HCT116 (cell line): ENCODE data around the gene KLHL40. TPM values are rescaled to one million over a fixed set of nuclear protein-coding genes. Genes with fewer than 3 reads are reported as not detected.

ENCODE experiments used
- ATAC-seq: fragments of 200-7000 bp; cut with Tn5 transposase; 2 replicates; pipeline ENCODE4 v1.9.1; 2020; ENCODE audit warnings: mild to moderate bottlenecking, moderate library complexity
- BruUV-seq: library from RNA; stranded (reverse); fragments of 400-500 nt; replicated peaks from 2 replicates; lab custom pipeline; 2021; lab: Mats Ljungman, UMichigan
- CTCF ChIA-PET: fragments of 300-600 bp; sonication (Branson Sonifier 250); formaldehyde crosslinking; loops from one replicate; lab custom pipeline; 2021; ENCODE audit warnings: antibody characterized with exemption; lab: Charles Lee
- POLR2A ChIA-PET: fragments of 300-600, 350-600 bp; sonication (Branson Sonifier 250); formaldehyde crosslinking; loops from one replicate; lab custom pipeline; 2021; ENCODE audit warnings: antibody characterized with exemption; lab: Charles Lee
- RAD21 ChIA-PET, 2 experiments: fragments of 300-600 bp; sonication (Branson Sonifier 250); formaldehyde crosslinking; loops; one replicate each; lab custom pipeline; 2023; ENCODE audit warnings: low total read pairs in 2 of 2; ENCODE audit not compliant: uncharacterized antibody in 2 of 2, unreplicated experiment in 2 of 2, low non-redundant PET in 1 of 2; lab: Charles Lee
- DNase-seq: peaks from one replicate; pipeline ENCODE4 v3.0.0-alpha.2; 2010; ENCODE audit warnings: low read depth, low spot score
- H2AFZ ChIP-seq: fragments of 200-600 bp; shearing (Covaris generic), sonication (generic); 2 replicates; pipeline ENCODE4 v1.6.1; 2017; ENCODE audit warnings: low read depth, mixed run types, mixed read lengths, antibody characterized with exemption, low read length; ENCODE audit not compliant: poor library complexity, severe bottlenecking
- H3K27ac ChIP-seq: 2 replicates; pipeline ENCODE4 v1.5.1; 2012; ENCODE audit warnings: low read depth, low read length
- H3K27me3 ChIP-seq: fragments of 200-600 bp; sonication (generic); 2 replicates; pipeline ENCODE4 v1.6.1; 2016; ENCODE audit warnings: mixed run types, low read length, mixed read lengths; ENCODE audit not compliant: insufficient read depth
- H3K36me3 ChIP-seq, 2 experiments: fragments of 200-500 bp in 1 of 2; fragments of 200-600 bp in 1 of 2; sonication (Bioruptor generic) in 1 of 2; sonication (generic) in 1 of 2; 2 replicates each; pipeline versions ENCODE4 v1.5.1 to v1.6.1; 2014 to 2016; ENCODE audit warnings: low read length in 2 of 2, inconsistent platforms in 1 of 2, mixed read lengths in 1 of 2, mixed run types in 1 of 2; ENCODE audit not compliant: insufficient read depth in 2 of 2, control insufficient read depth in 1 of 2
- H3K4me1 ChIP-seq, 2 experiments: fragments of 200-600 bp in 1 of 2; sonication (generic) in 1 of 2; 2 replicates each; pipeline versions ENCODE4 v1.5.1 to v1.6.1; 2012 to 2017; ENCODE audit warnings: low read length in 2 of 2, inconsistent platforms in 1 of 2, mild to moderate bottlenecking in 1 of 2, mixed read lengths in 1 of 2, mixed run types in 1 of 2, moderate library complexity in 1 of 2; ENCODE audit not compliant: insufficient read depth in 2 of 2, control insufficient read depth in 1 of 2
- H3K4me2 ChIP-seq: fragments of 200-600 bp; sonication (generic); 2 replicates; pipeline ENCODE4 v1.6.1; 2017; ENCODE audit warnings: mixed run types, low read length, mixed read lengths
- H3K4me3 ChIP-seq, 2 experiments: fragments of 200-600 bp in 1 of 2; sonication (generic) in 1 of 2; replicated peaks in 1 of 2; 2 replicates each; pipeline ENCODE4 v1.5.1; 2011 to 2016; ENCODE audit warnings: low read length in 2 of 2, control low read depth in 1 of 2, low read depth in 1 of 2, mild to moderate bottlenecking in 1 of 2, mixed read lengths in 1 of 2, mixed run types in 1 of 2
- H3K79me2 ChIP-seq: fragments of 200-600 bp; sonication (generic); 2 replicates; pipeline ENCODE4 v1.6.1; 2017; ENCODE audit warnings: mild to moderate bottlenecking, mixed run types, low read length, moderate library complexity, mixed read lengths; ENCODE audit not compliant: insufficient read depth
- H3K9ac ChIP-seq: fragments of 200-600 bp; sonication (generic); 2 replicates; pipeline ENCODE4 v1.6.1; 2016; ENCODE audit warnings: low read length, mixed read lengths
- H3K9me2 ChIP-seq: fragments of 200-600 bp; sonication (generic), shearing (Covaris generic); 2 replicates; pipeline ENCODE4 v1.6.1; 2017; ENCODE audit warnings: mixed run types, mild to moderate bottlenecking, moderate library complexity; ENCODE audit not compliant: insufficient read depth
- H3K9me3 ChIP-seq, 2 experiments: fragments of 200-500 bp in 1 of 2; fragments of 200-600 bp in 1 of 2; sonication (Bioruptor generic) in 1 of 2; sonication (generic) in 1 of 2; 2 replicates each; pipeline ENCODE4 v1.6.1; 2014 to 2017; ENCODE audit warnings: low read length in 2 of 2, mixed read lengths in 2 of 2, inconsistent platforms in 1 of 2, low read depth in 1 of 2, mild to moderate bottlenecking in 1 of 2, mixed run types in 1 of 2, moderate library complexity in 1 of 2; ENCODE audit not compliant: control insufficient read depth in 1 of 2, insufficient read depth in 1 of 2
- H4K20me1 ChIP-seq: fragments of 200-600 bp; sonication (generic), shearing (Covaris generic); 2 replicates; pipeline ENCODE4 v1.6.1; 2017; ENCODE audit warnings: mixed run types, mild to moderate bottlenecking, moderate library complexity; ENCODE audit not compliant: insufficient read depth
- CBX3 ChIP-seq: IDR thresholded peaks from 2 replicates; pipeline ENCODE4 v1.6.1; 2012; ENCODE audit warnings: low read depth
- CEBPB ChIP-seq: IDR thresholded peaks from 2 replicates; pipeline ENCODE4 v1.6.1; 2012; ENCODE audit warnings: low read depth
- EGR1 ChIP-seq: IDR thresholded peaks from 2 replicates; pipeline ENCODE4 v1.6.1; 2012; ENCODE audit warnings: low read depth
- ELF1 ChIP-seq: IDR thresholded peaks from 2 replicates; pipeline ENCODE4 v1.6.1; 2012; ENCODE audit warnings: low read depth, borderline replicate concordance
- EZH2 ChIP-seq: fragments of 200-600 bp; sonication (generic); IDR thresholded peaks from 2 replicates; pipeline ENCODE4 v1.6.1; 2017; ENCODE audit warnings: antibody characterized with exemption, mixed run types
- EZH2phosphoT487 ChIP-seq: fragments of 200-600 bp; IDR thresholded peaks from 2 replicates; pipeline ENCODE4 v1.6.1; 2018; ENCODE audit warnings: antibody characterized with exemption, borderline replicate concordance
- JUND ChIP-seq: IDR thresholded peaks from 2 replicates; pipeline ENCODE4 v1.6.1; 2012
- POLR2A ChIP-seq: IDR thresholded peaks from 2 replicates; pipeline ENCODE4 v1.7.0; 2011; ENCODE audit warnings: borderline replicate concordance; ENCODE audit not compliant: insufficient read depth, insufficient read length; ENCODE audit errors: extremely low read depth
- POLR2AphosphoS5 ChIP-seq: IDR thresholded peaks from 2 replicates; pipeline ENCODE4 v1.6.1; 2011; ENCODE audit warnings: mild to moderate bottlenecking, low read depth, low read length, moderate library complexity
- RAD21 ChIP-seq: IDR thresholded peaks from 2 replicates; pipeline ENCODE4 v1.6.1; 2012; ENCODE audit warnings: low read depth, mild to moderate bottlenecking
- REST ChIP-seq: IDR thresholded peaks from 2 replicates; pipeline ENCODE4 v1.6.1; 2012; ENCODE audit warnings: low read depth
- SIN3A ChIP-seq: IDR thresholded peaks from 2 replicates; pipeline ENCODE4 v1.6.1; 2012; ENCODE audit warnings: low read depth
- SP1 ChIP-seq: IDR thresholded peaks from 2 replicates; pipeline ENCODE4 v1.6.1; 2012; ENCODE audit warnings: low read depth
- YY1 ChIP-seq: IDR thresholded peaks from 2 replicates; pipeline ENCODE4 v1.6.1; 2011; ENCODE audit warnings: low read length, low read depth, moderate library complexity, mild to moderate bottlenecking; ENCODE audit not compliant: insufficient replicate concordance; ENCODE audit errors: extremely low read depth
- ZFX ChIP-seq: fragments of 450-650 bp; IDR thresholded peaks from 2 replicates; pipeline ENCODE4 v1.6.1; 2017
- ZNF274 ChIP-seq: fragments of 200-500 bp; sonication (Bioruptor generic); IDR thresholded peaks from 2 replicates; pipeline ENCODE4 v1.6.1; 2014; ENCODE audit warnings: mild to moderate bottlenecking, low read depth, low read length, inconsistent platforms
- intact Hi-C: fragments of 100-400 bp; cut with micrococcal nuclease; formaldehyde crosslinking; loops from 2 replicates; pipeline ENCODE4 v1.10.0; 2022
- total RNA-seq: library from RNA; stranded (reverse); gene quantifications from one replicate; pipeline ENCODE4 v1.2.1, GENCODE V29; 2021; ENCODE audit not compliant: unreplicated experiment
- TF ChIP-seq, protein P1 (sequence below), 3 experiments: fragments of 200-600 bp in 1 of 3; sonication (generic) in 1 of 3; IDR thresholded peaks in 2 of 3; conservative IDR thresholded peaks in 1 of 3; 2 replicates each; pipeline ENCODE4 v1.5.1; 2012 to 2017; ENCODE audit warnings: low read depth in 2 of 3, low read length in 2 of 3, antibody characterized with exemption in 1 of 3, borderline replicate concordance in 1 of 3, control low read depth in 1 of 3, mild to moderate bottlenecking in 1 of 3, mixed read lengths in 1 of 3, mixed run types in 1 of 3, moderate library complexity in 1 of 3; ENCODE audit not compliant: insufficient read depth in 1 of 3
- TF ChIP-seq, protein P2 (sequence below): IDR thresholded peaks from 2 replicates; pipeline ENCODE4 v1.6.1; 2012
- TF ChIP-seq, protein P3 (sequence below): IDR thresholded peaks from 2 replicates; pipeline ENCODE4 v1.6.1; 2011; ENCODE audit warnings: mild to moderate bottlenecking, low read length, moderate library complexity; ENCODE audit not compliant: insufficient replicate concordance; ENCODE audit errors: extremely low read depth
- TF ChIP-seq, protein P4 (sequence below): IDR thresholded peaks from 2 replicates; pipeline ENCODE4 v1.6.1; 2012

KLHL40 gene
- total RNA-seq, 1 experiment from 2014 or later, result not detected

DNA sequence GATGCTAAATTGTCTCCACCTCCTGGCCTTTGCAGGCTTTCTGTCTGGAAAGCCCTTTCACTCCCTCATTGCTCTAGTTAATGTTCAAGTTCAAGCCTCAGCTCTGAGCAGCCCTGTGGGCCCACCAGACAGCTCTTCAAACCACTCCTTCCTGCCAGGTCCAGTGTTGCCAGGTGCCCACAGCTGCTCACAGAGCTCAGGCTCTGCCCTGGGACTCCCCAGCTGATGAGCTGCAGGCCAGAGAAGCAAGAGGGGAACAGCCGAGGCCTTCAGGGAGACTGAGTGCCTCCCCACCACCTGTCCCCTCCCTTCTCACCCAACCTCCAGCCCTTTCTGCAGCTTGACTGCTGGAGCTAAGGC lies 33.1 kb upstream of the KLHL40 start:
- intact Hi-C loops, result loop anchor here (5.0 kb wide), 2 partner anchors 50 to 90 kb away; partner anchors contain the start of gene NKTR
- Histone ChIP-seq H4K20me1 (no peaks in the 10 kb centered on the region), H3K9ac (peak overlapping the region; percentile 86), H3K9me3 (no peaks in the 10 kb centered on the region), H3K27me3 (no peaks in the 10 kb centered on the region), H3K27ac (peak overlapping the region; percentile 84), H3K79me2 (peaks cover 16% of the 10 kb centered on the region; the same call in 1 of the 2 replicates), H3K4me3 (peak overlapping the region in 1 of 2 experiments; percentile 86; a peak in 2 of 4 replicates), H3K36me3 (peaks cover 0 to 9% of the 10 kb centered on the region in 2 experiments; a peak in 2 of 4 replicates), H3K4me1 (peaks cover 42 to 63% of the 10 kb centered on the region in 2 experiments), H3K9me2 (no peaks in the 10 kb centered on the region), H2AFZ (peak overlapping the region; percentile 46), H3K4me2 (peak overlapping the region; percentile 99)
- RAD21 ChIA-PET, result interaction anchor here in 1 of 2 experiments (0.6 kb wide), 1 partner anchor 92 kb away, joined by 3 read pairs; no protein-coding TSS in a partner anchor
- TF ChIP-seq, protein P1, sequence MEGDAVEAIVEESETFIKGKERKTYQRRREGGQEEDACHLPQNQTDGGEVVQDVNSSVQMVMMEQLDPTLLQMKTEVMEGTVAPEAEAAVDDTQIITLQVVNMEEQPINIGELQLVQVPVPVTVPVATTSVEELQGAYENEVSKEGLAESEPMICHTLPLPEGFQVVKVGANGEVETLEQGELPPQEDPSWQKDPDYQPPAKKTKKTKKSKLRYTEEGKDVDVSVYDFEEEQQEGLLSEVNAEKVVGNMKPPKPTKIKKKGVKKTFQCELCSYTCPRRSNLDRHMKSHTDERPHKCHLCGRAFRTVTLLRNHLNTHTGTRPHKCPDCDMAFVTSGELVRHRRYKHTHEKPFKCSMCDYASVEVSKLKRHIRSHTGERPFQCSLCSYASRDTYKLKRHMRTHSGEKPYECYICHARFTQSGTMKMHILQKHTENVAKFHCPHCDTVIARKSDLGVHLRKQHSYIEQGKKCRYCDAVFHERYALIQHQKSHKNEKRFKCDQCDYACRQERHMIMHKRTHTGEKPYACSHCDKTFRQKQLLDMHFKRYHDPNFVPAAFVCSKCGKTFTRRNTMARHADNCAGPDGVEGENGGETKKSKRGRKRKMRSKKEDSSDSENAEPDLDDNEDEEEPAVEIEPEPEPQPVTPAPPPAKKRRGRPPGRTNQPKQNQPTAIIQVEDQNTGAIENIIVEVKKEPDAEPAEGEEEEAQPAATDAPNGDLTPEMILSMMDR (IDR thresholded peaks at IDR 0.05 in 2 of 3, conservative IDR thresholded peaks at IDR 0.05 in 1 of 3; ENCODE audit: borderline replicate concordance in 1 of 3, insufficient read depth in 1 of 3, low read depth in 2 of 3, low read length in 2 of 3), result no peak
- TF ChIP-seq JUND, result no peak
- TF ChIP-seq, protein P2, sequence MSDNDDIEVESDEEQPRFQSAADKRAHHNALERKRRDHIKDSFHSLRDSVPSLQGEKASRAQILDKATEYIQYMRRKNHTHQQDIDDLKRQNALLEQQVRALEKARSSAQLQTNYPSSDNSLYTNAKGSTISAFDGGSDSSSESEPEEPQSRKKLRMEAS, result no peak
- no peak for TF ChIP-seq REST
- TF ChIP-seq SP1, result no peak
- TF ChIP-seq EZH2phosphoT487, result no peak
- TF ChIP-seq, protein P3, sequence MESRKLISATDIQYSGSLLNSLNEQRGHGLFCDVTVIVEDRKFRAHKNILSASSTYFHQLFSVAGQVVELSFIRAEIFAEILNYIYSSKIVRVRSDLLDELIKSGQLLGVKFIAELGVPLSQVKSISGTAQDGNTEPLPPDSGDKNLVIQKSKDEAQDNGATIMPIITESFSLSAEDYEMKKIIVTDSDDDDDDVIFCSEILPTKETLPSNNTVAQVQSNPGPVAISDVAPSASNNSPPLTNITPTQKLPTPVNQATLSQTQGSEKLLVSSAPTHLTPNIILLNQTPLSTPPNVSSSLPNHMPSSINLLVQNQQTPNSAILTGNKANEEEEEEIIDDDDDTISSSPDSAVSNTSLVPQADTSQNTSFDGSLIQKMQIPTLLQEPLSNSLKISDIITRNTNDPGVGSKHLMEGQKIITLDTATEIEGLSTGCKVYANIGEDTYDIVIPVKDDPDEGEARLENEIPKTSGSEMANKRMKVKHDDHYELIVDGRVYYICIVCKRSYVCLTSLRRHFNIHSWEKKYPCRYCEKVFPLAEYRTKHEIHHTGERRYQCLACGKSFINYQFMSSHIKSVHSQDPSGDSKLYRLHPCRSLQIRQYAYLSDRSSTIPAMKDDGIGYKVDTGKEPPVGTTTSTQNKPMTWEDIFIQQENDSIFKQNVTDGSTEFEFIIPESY, result no peak
- no peak for TF ChIP-seq YY1
- TF ChIP-seq POLR2A, result no peak
- TF ChIP-seq CBX3, result no peak
- no peak for TF ChIP-seq EGR1
- TF ChIP-seq CEBPB, result no peak
- TF ChIP-seq ELF1, result no peak
- no peak for TF ChIP-seq POLR2AphosphoS5
- TF ChIP-seq, protein P4, sequence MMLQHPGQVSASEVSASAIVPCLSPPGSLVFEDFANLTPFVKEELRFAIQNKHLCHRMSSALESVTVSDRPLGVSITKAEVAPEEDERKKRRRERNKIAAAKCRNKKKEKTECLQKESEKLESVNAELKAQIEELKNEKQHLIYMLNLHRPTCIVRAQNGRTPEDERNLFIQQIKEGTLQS, result no peak
- TF ChIP-seq ZNF274, result no peak
- TF ChIP-seq EZH2, result no peak
- no peak for TF ChIP-seq RAD21
- TF ChIP-seq ZFX, result no peak
- TF ChIP-seq SIN3A, result no peak
- CTCF ChIA-PET, result interaction anchor here (0.9 to 1.1 kb wide), 3 partner anchors 91 to 105 kb away, joined by 4 to 5 read pairs (median 4); no protein-coding TSS in a partner anchor
- DNase-seq (no peak), ATAC-seq (peak; percentile 10)
- POLR2A ChIA-PET, result interaction anchor here (2.2 to 3.0 kb wide), 2 partner anchors 11 to 52 kb away, joined by 5 to 9 read pairs; partner anchors contain the start of gene NKTR
- BruUV-seq, result no TSS peak
